Epithelial cell of prostate (primary cell): ENCODE data around the gene CTNNBL1.

Source experiments
- DNase-seq: peaks from one replicate; pipeline ENCODE4 v3.0.0-alpha.2; 2011; ENCODE audit warnings: low read depth, low spot score
- H3K27ac ChIP-seq: fragments of 450-650 bp; 2 replicates; pipeline ENCODE4 v1.5.1; 2017; ENCODE audit warnings: mild to moderate bottlenecking

The CTNNBL1 gene

DNA sequence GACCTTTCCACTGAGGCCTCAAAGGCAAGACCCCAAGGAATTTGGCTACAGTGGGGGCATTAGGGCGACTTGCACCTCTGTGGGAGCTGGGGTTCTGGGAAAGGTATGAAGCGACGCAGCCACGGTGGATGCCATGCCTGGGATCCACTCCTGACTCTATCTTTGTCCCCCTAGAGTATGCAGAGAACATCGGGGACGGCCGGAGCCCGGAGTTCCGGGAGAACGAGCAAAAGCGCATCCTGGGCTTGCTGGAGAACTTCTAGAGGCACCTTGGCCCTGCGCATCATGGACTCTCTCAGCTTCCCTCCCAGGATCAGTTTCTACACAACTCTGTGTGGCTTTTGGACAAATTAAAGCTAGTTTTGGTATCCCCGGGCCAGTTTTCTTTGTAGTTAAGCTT is 177.9 kb downstream of the CTNNBL1 start:
- DNase-seq = no peak
- no peak overlapping the region for H3K27ac ChIP-seq

DNA sequence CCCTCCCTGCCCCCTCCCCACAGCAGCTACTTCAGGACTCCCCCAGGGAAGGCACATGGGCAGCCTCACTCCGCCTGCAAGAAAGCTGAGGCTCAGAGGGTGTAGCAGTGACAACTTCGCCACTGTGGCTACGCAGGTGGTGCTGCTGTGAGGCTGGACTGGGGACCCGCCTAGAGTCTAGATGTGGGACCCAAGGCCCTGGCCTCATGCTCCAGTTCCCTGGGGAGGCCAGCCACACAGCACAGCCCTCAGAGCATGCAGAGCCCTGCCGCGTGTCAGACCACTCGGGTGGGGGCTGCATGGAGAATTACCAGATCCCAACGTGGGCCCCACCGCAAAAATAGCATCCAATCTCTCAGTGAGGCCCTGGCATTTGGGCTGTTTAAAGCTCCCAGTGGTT is 178.3 kb downstream of the CTNNBL1 start:
- no peak overlapping the region for H3K27ac ChIP-seq
- DNase-seq = no peak

DNA sequence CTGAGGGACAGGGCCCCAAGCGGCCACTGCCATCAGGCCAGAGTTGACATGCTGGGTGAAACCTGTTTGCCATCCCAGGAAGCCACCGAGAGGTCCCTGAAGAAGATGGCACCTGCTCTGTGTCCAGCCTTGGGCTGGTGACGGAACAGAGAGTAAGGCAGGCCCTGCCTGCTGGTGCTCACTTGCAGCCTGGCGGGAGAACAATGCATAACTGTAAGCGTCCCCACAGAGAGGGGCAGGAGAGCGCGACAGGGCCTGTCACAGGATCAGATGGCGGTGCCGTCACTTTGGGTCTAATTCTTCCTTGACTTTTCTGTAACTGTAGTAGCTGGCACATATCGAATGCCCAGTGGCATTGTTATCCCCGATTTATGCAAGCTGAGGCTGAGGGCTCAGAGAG is 180.1 kb downstream of the CTNNBL1 start:
- H3K27ac ChIP-seq = no peak overlapping the region
- no peak for DNase-seq

DNA sequence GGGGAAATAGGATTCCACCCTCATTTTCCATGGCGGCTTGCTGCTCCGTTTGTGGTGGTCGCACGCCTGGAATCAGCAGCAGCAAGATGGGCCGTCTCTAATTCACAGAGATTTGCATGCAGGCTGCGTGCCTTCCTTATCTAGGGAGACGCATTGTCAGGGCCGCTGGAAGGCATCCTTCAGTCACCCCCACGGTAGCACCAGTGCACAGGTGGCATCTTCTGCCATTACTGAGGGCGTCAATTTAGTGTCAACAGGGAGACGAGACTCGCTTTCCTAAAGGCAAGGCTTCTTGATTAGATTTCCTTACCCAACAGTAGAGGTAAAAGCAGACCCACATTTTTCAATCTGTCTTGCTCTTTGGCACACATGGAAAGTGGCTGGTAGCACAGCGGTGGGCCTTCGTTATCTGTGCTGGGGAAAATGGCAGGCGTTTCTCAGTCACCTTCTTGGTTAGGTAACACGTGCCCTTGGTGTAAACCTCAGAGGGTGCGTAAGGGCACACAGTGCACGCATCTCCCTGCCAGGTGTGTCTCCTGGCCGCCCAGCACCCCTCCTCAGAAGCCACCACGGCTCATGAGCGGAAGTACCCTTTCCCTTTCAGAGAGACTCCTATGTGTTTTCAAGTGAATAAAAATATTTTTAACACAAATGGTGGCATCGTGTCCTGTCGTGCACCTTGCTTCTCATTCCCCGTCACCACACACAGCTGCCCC is 181.8 kb downstream of the CTNNBL1 start:
- no peak overlapping the region for H3K27ac ChIP-seq
- DNase-seq = no peak

DNA sequence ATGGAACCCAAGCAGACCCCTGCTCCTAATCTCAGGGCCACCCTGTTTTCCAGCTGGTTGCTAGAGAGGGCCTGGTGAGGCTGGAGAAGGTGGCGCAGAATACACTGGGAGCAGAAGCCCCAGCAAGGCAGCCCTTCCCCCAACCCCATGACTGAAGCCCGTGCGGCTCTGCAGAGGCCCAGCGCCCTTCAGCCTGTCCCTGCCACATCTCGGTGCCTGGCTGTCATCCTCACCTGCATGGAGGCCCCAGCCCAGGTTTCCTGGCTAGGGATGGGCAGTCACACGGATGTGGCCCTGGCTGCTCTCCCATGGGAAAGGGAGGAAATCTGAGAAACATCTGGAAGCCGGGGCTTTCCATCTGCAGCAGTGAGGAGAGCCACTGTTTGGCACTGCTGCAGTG is 183.0 kb downstream of the CTNNBL1 start:
- no peak for DNase-seq
- no peak overlapping the region for H3K27ac ChIP-seq

DNA sequence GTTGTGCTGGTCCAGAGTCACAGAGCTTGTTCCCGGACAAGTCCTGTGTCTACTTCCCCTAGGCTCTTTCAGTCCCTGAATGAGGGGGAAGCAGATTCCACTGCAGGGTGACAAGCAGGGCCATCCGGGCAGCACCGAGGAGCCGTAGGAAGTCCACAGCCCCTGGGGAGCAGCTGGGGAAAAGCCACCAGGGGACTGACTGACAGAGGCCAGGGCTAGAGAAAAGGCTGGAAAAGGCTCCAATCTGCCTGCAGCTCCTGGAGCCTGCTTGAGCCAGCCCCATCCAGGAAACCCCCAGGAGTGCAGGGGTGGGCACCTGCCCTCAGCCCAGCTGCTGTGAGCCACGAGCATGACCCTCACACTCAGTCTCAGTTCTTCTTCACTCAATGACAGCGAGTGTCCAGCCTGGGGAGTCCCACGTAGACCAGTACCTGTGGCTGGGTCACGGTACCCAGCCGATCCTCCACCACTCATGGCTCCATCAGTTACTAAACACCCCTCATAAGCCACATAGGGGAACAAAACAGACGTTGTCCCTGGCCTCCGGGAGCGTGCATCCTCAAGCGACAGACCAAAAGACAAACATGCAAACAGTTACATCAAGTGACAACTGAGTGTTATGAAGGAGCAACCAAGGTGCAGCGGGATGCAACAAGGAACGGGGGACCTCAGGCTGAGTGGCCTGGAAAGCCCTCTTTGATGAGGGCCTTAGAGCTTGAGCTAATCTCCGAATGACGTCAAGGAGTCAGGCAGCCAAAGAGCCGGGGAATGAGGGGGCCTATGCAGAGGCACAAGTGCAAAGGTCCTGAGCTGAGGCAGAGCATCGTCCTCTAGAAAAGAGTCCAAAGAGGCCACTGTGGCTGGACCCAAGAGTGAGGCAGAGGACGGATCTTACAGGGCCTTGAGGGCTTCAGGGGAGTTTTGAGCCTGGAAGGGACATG is 184.3 kb downstream of the CTNNBL1 start:
- DNase-seq = no peak
- no peak overlapping the region for H3K27ac ChIP-seq

DNA sequence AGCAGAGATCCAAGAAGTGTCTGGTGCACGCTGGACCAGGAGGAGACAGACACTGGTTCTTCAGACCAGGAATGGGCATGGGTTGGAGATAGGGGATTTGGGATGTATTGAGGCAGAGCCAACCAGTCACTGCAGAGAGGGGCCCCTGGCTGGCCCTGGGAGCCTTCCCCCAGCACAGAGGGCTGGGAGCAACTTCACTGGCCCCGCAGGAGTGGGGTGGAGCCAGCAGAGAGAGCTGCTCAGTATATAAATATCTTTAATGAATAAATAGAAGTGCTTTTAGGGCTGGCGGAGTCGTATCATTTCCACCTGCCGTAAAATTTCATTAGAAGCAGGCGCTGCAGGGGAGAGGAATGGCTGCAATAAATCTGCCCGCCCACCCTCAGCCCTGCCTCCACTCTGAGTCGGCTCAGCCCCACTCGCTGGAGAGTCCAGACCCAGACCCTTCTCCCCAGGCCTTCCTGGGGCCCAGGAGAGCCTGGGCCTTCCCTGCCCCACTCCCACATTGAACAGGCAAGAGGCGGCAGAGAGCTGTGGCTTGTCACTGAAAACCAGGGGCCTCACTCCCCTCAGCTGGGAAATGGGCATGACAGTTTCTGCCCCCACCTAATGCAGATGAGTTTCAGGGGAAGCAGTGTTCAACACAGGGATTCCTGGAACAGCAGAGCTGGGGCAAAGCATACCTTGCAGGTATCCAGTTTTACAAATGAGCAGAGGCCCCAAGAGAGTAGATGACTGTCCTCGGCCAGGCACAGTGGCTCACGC is 185.2 kb downstream of the CTNNBL1 start:
- no peak overlapping the region for H3K27ac ChIP-seq
- DNase-seq = no peak

DNA sequence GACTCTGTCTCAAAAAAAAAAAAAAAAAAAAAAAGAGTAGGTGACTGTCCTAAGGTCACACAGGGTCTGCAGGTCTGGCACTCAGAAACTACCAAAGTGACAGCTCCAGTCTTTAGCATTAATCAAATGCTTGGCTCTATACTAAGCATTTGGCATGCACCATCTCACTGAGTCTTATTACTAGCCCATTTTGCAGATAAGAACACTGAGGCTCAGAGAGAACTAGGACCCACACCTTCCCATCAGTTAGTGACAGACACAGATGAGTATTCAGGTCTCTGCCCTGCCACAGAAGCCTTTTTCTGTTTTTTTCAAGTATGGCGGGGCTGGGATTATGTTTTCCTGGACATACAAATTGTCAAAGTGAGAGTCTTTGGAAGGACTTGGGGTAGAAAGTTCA is 186.0 kb downstream of the CTNNBL1 start:
- no peak for DNase-seq

DNA sequence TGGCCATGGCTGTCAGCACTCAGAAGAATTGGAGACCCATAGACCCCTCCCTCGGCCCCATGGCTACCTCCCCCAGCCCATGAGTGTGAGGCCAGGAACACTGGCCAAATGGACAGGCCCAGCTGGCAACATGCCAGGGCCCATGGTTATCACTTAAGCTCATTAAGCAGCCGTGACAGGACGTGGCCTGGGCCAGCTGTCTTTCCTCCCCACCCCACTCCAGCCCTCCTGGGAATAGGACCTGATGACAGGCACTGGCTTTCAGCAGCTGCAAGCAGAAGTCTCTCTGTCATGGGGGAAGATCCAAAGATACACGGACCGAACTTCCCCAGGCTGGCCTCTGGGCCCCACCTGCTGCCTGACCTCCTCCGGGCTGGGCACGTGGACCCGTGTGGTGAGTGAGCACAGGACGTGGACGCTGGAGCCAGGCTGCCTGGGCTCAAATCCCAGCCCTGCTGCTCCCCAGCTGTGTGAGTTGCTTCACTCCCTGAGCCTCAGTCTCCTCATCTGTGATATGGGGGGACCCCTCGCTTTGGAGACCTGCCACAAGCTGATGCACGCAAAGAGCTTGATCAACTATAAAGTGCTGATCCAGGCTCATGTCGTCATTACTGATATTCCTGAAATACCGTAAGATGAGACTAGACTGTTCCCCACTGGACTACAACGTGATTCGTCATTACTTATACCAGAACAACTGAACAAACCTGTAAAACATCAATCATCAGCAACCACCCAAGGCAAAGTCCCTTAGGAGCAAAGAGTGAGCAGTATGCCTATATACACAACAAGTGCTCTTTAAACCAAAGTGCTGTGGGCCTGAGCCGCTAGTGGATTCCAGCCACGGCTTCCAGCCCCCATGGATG is 187.1 kb downstream of the CTNNBL1 start:
- no peak for DNase-seq
- no peak overlapping the region for H3K27ac ChIP-seq

More for the DNA sequence above, 186.0 kb downstream of the CTNNBL1 start:
- no peak overlapping the region for H3K27ac ChIP-seq

DNA sequence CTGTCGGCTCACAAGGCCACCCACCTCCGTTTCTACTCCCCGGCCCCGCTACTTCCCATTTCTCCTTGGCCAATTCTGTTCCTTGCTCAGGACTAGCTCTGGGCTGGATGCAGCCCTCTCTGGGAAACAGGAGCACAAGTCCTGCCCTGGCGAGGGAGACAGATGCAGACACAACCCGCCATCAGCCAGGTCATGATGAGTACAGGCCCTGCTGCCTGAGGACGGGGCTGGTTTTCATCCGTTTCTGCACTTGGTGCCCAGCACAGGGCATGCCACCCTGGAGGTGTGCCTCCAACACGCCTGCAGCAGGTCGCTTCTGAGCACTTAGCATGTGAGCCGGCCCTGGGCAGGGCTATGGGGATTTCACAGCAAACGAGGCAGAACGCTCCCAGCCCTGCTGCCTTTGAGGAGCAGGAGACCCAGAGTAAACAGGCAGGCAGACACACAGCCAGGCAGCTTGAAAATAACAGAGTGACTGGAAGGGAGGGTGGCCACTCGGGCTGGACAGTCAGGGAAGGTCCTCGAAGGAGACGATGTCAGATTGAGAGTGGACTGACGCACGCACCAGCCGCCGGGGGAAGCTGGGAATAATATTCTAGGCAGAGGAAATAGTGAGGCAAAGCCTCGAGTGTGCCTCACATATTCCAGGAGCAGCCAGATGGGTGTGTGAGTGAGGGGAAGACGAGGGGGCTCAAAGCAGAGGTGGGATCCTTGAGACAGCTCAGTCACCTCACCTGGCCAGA is 187.9 kb downstream of the CTNNBL1 start:
- DNase-seq = no peak
- no peak overlapping the region for H3K27ac ChIP-seq

DNA sequence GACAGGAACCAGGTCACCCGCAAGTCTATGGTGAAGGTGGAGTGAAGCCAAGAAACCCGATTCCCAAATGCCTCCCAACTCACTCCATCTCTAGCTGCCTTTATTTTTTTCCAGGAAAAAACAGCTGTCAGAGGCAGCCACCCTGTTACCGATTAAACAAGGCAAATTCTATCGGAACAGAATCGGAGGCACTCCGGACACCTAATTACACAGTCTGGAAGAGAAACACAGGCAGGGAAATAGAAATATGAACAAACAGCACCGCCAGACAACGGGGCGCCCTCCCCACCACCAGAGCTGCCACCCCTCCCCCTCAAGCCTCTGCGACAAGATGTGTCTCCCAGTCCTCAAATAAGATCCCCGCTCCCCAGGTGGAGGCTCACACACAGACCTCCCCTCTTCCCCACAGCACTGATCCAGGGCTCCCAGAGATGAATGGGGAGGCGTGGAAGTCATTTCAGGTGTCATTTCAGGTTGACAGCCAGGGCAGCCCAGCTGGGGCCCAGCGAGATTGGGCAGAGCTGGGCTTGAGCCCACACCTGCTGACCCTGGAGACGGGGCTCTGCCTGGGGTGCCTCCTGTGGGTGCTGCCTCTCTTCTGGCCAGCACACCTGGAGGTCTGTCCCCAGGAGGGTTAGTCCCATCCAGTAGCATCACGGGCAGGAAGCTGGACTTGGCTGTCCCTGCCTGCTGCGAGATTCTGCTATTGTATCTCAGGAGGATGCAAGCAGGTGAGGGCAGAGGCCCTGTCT is 189.3 kb downstream of the CTNNBL1 start:
- DNase-seq = no peak
- H3K27ac ChIP-seq = no peak overlapping the region

DNA sequence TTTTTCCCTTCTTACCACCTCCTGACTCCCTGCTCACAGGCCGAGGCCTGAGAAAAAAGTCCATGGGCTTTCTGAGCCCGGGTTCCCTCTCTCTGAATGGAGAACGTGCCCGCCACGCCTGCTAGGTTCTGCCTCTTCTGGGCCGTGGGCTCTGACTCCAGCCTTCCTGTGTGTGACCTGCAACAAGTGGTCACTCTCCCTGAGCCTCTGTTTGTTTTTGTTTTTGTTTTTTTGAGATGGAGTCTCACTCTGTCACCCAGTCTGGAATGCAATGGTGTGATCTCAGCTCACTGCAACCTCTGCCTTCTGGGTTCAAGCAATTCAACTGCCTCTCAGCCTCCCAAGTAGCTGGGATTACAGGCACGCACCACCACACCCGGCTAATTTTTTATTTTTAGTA is 191.2 kb downstream of the CTNNBL1 start:
- no peak overlapping the region for H3K27ac ChIP-seq
- no peak for DNase-seq

DNA sequence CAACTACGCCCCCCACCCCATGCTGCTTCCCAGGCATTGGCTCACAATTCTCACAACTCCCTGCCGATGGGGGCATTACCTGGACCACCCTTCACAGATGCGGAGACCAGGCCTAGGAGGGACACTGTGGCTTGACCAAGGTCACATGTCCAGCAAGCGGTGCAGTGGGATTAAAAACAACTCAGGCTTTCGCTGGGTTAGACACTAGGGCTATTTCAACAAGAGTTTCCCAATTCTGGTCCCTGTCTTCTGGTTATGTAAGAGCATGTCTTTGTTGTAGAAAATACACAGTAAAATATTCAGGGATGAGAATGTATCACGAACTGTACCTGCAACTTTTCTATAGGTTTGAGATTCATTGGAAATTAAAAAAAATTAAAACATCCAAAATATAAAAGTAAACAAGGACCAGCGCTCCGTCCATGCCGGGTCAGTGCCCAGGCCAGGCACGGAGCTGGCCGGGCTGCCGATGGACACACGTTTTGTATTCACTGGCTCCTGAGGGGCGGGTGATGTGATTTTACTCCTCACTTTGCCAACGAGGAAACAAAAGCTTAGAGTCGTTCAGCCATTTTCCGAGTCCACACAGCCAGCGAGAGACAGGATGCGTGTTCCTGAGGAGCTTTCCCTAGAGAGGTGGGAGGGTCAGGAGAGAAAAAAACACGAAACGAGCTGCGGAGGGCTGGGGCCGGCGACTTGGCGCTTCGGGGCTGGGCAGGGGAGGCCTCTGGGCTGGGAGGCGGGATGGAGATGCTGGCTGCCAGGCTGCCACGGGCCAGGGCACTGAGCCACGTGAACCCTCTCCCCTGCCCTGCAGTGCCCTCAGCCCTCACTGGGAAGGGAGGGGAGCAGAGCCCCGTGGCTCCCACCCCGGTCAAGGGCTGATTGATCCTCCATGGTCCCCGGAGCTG is 192.0 kb downstream of the CTNNBL1 start:
- H3K27ac ChIP-seq = no peak overlapping the region
- no peak for DNase-seq

DNA sequence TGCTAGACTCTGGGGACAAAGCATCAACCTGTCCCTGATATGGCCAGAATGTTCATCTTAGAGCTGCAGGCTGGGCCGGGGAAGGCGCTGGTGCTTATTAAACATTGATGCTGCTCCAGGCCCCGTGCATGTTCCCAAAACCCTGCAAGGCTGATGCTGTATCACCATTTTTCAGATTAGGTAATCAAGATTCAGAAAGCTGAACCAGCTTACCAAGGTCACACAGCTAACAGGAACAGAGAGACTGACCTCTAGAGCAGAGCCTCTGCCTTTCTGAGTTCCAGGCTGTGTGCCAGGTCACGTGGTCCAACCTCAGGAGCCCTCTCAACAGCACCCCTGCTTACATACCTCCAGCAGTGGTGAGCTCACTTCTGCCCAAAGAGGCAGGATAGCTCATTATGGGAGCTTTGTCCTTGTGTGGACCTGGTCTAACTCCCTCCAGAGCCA is 193.0 kb downstream of the CTNNBL1 start:
- no peak for DNase-seq
- no peak overlapping the region for H3K27ac ChIP-seq

DNA sequence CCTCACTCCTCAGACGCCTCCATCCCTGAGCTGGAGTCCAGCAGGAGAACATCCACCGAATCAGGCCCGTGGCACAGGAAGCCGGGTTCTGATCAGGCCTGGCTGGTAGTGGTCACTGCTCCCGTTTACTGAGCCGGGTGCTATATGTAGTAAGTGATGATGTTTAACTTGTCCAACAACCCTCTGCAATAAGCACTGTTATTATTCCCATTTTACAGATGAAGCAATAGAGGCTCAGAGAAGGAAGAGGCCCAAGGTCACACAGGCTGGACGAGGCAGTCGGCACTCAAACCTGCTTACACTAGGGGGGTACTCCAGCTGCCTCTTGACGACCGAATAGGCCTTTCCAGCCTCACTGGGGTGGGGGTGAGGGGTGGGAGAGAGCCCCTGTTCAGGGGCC is 194.8 kb downstream of the CTNNBL1 start:
- H3K27ac ChIP-seq = no peak overlapping the region
- no peak for DNase-seq

DNA sequence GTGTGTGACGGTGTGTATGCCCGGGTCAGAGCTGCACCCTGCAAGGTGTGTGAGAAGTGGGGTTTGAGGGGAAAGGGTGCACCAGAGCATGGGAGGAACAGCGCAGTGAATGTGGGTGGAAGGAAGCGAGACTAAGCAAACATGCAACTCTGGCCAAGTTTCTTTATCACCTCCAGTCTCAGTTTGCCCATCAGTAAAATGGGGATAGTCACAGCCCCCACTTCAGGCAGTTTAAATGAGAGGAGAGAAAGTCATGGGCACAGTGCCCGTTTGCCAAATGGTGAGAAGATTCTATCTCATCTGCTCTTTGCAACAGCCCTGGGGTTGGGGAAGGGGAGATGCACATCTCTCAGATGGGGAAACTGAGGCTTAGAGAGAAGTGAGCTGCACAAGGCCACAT is 196.3 kb downstream of the CTNNBL1 start:
- DNase-seq = no peak
- H3K27ac ChIP-seq = no peak overlapping the region

DNA sequence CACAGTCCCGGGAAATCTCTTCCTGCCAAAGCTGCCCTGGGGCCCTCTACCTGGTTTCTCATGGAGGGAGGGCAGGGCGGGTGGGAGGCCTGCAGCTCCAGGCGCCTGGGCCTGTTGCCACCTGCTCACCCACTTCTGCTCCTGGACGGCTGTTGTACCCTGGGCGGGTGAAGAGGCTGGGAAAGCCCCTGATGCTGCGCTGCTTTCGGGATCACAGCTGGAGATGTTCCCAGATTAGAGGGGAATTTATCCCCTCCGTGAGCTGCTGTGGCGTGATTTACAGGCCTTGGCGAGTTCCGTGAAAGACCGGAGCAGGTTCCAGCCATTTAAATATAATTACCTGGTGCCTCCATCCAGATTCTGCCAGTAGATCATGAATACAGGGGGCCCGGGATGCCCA is 196.8 kb downstream of the CTNNBL1 start:
- no peak for DNase-seq
- H3K27ac ChIP-seq = no peak overlapping the region
